K562 (cell line): Measurements from ENCODE around the gene TAF4.
A peak's percentile ranks its signal among the peaks of the same experiment; 100 is the strongest.

Experiments
- MYC ChIP-seq, 2 experiments: fragments of 250-450 bp in 1 of 2; sonication (Bioruptor Pico) in 1 of 2; IDR thresholded peaks; 2 replicates each; pipeline versions ENCODE4 v1.5.1 to v1.6.1; 2012 to 2021; ENCODE audit warnings: low read depth in 2 of 2, borderline replicate concordance in 1 of 2, improper control_type of control experiment in 1 of 2, low read length in 1 of 2, mild to moderate bottlenecking in 1 of 2, moderate library complexity in 1 of 2
- MYNN ChIP-seq, 2 experiments: sonication (generic); formaldehyde crosslinking in 1 of 2; IDR thresholded peaks; 2 replicates each; pipeline versions ENCODE4 v1.5.0 to v1.6.1; 2016 to 2020; ENCODE audit warnings: antibody characterized with exemption in 1 of 2, missing genetic modification reagents in 1 of 2
- TEAD1 ChIP-seq, 2 experiments: fragments of 450-650 bp in 1 of 2; sonication (generic) in 1 of 2; formaldehyde crosslinking; IDR thresholded peaks; 2 replicates each; pipeline versions ENCODE4 v1.4.0 to v1.8.0; 2020 to 2022; ENCODE audit warnings: mild to moderate bottlenecking in 2 of 2, missing genetic modification reagents in 1 of 2
- TOE1 ChIP-seq, 2 experiments: fragments of 450-650 bp in 1 of 2; sonication (generic) in 1 of 2; formaldehyde crosslinking in 1 of 2; IDR thresholded peaks; 2 replicates each; pipeline versions ENCODE4 v1.7.1 to v1.8.0; 2016 to 2022; ENCODE audit warnings: borderline replicate concordance in 2 of 2, mild to moderate bottlenecking in 2 of 2, antibody characterized with exemption in 1 of 2, inconsistent platforms in 1 of 2, low read depth in 1 of 2, missing genetic modification reagents in 1 of 2, moderate library complexity in 1 of 2
- TF ChIP-seq, protein P1 (sequence below), 3 experiments: IDR thresholded peaks in 2 of 3; conservative IDR thresholded peaks in 1 of 3; 2 replicates each; pipeline ENCODE4 v1.5.1; 2011 to 2012; ENCODE audit warnings: low read length in 3 of 3, mild to moderate bottlenecking in 3 of 3, control low read depth in 2 of 3, improper control_type of control experiment in 1 of 3, inconsistent platforms in 1 of 3, low read depth in 1 of 3, mixed read lengths in 1 of 3, moderate library complexity in 1 of 3; ENCODE audit not compliant: insufficient read depth in 2 of 3

GRCh38 chr20:62010551-62011402, 54.9 kb downstream of the TAF4 start:
- TF ChIP-seq MYNN (IDR thresholded peaks at IDR 0.05) = no peak
- TF ChIP-seq MYNN (CRISPR knock-in tag; IDR thresholded peaks at IDR 0.05) = no peak
- no peak for TF ChIP-seq TOE1 (IDR thresholded peaks at IDR 0.05; ENCODE audit: borderline replicate concordance)
- TF ChIP-seq TOE1 (CRISPR knock-in tag; IDR thresholded peaks at IDR 0.05; ENCODE audit: borderline replicate concordance, low read depth) = no peak
- peak; percentile 76 for TF ChIP-seq MYC (IDR thresholded peaks at IDR 0.05; ENCODE audit: low read depth, low read length)
- no peak for TF ChIP-seq MYC (CRISPR knock-in tag; IDR thresholded peaks at IDR 0.05; ENCODE audit: borderline replicate concordance, low read depth)
- TF ChIP-seq, protein P1, sequence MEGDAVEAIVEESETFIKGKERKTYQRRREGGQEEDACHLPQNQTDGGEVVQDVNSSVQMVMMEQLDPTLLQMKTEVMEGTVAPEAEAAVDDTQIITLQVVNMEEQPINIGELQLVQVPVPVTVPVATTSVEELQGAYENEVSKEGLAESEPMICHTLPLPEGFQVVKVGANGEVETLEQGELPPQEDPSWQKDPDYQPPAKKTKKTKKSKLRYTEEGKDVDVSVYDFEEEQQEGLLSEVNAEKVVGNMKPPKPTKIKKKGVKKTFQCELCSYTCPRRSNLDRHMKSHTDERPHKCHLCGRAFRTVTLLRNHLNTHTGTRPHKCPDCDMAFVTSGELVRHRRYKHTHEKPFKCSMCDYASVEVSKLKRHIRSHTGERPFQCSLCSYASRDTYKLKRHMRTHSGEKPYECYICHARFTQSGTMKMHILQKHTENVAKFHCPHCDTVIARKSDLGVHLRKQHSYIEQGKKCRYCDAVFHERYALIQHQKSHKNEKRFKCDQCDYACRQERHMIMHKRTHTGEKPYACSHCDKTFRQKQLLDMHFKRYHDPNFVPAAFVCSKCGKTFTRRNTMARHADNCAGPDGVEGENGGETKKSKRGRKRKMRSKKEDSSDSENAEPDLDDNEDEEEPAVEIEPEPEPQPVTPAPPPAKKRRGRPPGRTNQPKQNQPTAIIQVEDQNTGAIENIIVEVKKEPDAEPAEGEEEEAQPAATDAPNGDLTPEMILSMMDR (IDR thresholded peaks at IDR 0.05 in 2 of 3, conservative IDR thresholded peaks at IDR 0.05 in 1 of 3; ENCODE audit: insufficient read depth in 2 of 3, low read depth in 1 of 3, low read length in 3 of 3) = peak; percentile 70 to 87 (median 70)
- no peak for TF ChIP-seq TEAD1 (CRISPR knock-in tag; IDR thresholded peaks at IDR 0.05)
